Kidney epithelial cell (primary cell): ENCODE measurements around the gene BEST3. TPM values are rescaled to one million over a fixed set of nuclear protein-coding genes. Genes with fewer than 3 reads are reported as not detected.

Experiments used
- DNase-seq: peaks from one replicate; pipeline ENCODE4 v3.0.0-alpha.2; 2010; ENCODE audit warnings: low read depth
- H3K27me3 ChIP-seq: 2 replicates; pipeline ENCODE4 v1.6.0; 2011; ENCODE audit warnings: low read length; ENCODE audit not compliant: control insufficient read depth, insufficient read depth
- H3K36me3 ChIP-seq: 2 replicates; pipeline ENCODE4 v1.5.1; 2011; ENCODE audit warnings: low read length; ENCODE audit not compliant: control insufficient read depth, insufficient read depth
- H3K4me3 ChIP-seq: 2 replicates; pipeline ENCODE4 v1.5.1; 2011; ENCODE audit warnings: low read depth, mild to moderate bottlenecking, control low read depth, low read length
- CTCF ChIP-seq: IDR thresholded peaks from 2 replicates; pipeline ENCODE4 v1.5.1; 2011; ENCODE audit warnings: mild to moderate bottlenecking, moderate library complexity, low read length, control low read depth, inconsistent platforms; ENCODE audit not compliant: insufficient read depth, poor library complexity, severe bottlenecking
- total RNA-seq: library from RNA; depleted of rRNA; stranded (reverse); fragments of >200 nt; gene quantifications from 2 replicates; pipeline ENCODE4 v1.2.3, GENCODE V29; 2015

Gene BEST3
- total RNA-seq, 1 donor from 2014 or later: 1.6 TPM

GRCh38 chr12:69712826-69713225 lies 13.7 kb upstream of the BEST3 start:
- no peak for TF ChIP-seq CTCF
- DNase-seq: no peak
- Histone ChIP-seq H3K27me3 (no peaks in the 10 kb centered on the region), H3K4me3 (no peak overlapping the region), H3K36me3 (no peaks in the 10 kb centered on the region)

GRCh38 chr12:69708649-69709048 lies 9.5 kb upstream of the BEST3 start:
- H3K27me3 ChIP-seq: no peaks in the 10 kb centered on the region
- no peaks in the 10 kb centered on the region for H3K36me3 ChIP-seq
- H3K4me3 ChIP-seq: no peak overlapping the region
- DNase-seq: no peak
- no peak for TF ChIP-seq CTCF

GRCh38 chr12:69704357-69704756 lies 5.3 kb upstream of the BEST3 start:
- no peak for TF ChIP-seq CTCF
- DNase-seq: no peak
- Histone ChIP-seq H3K27me3 (no peaks in the 10 kb centered on the region), H3K36me3 (no peaks in the 10 kb centered on the region), H3K4me3 (no peak overlapping the region)

- no peaks in the 10 kb centered on the region for H3K36me3 ChIP-seq
- DNase-seq: no peak
Measured at GRCh38 chr12:69703146-69703642, 4.1 kb upstream of the BEST3 start.

GRCh38 chr12:69701826-69702225 lies 2.7 kb upstream of the BEST3 start:
- H3K27me3 ChIP-seq: no peaks in the 10 kb centered on the region
- DNase-seq: no peak
- H3K4me3 ChIP-seq: no peak overlapping the region
- no peaks in the 10 kb centered on the region for H3K36me3 ChIP-seq
- TF ChIP-seq CTCF: no peak

More at GRCh38 chr12:69703146-69703642, 4.1 kb upstream of the BEST3 start:
- TF ChIP-seq CTCF: no peak
- Histone ChIP-seq H3K27me3 (no peaks in the 10 kb centered on the region), H3K4me3 (no peak overlapping the region)

- DNase-seq: no peak
- Histone ChIP-seq H3K4me3 (no peak overlapping the region), H3K27me3 (no peaks in the 10 kb centered on the region), H3K36me3 (no peaks in the 10 kb centered on the region)
- TF ChIP-seq CTCF: no peak
Measured at GRCh38 chr12:69698054-69698453, 1.0 kb downstream of the BEST3 start.
